ENCODE measurements around the gene CHAF1B.
"Not testable (repeated sequence)": the region's sequence is repeated elsewhere in the genome, so short reads cannot be mapped to it uniquely, and the experiment has no call there.

- TF ChIP-seq POLR2A, POLR2AphosphoS5 (IDR thresholded peaks at IDR 0.05): not testable (repeated sequence)
Measured at GRCh38 chr21:36342581-36342980, 42.6 kb upstream of the CHAF1B start.

Measured in transverse colon (tissue), 3 donors.